Neural cell (in vitro differentiated cells): ENCODE measurements around the gene CHRNA4. TPM values are rescaled to one million over a fixed set of nuclear protein-coding genes. Genes with fewer than 3 reads are reported as not detected.

ENCODE experiments used
- H2AFZ ChIP-seq: fragments of 200-600, 300-800 bp; sonication (generic), shearing (Covaris generic); 2 replicates; pipeline ENCODE4 v1.6.0; 2014; ENCODE audit warnings: low read depth, mild to moderate bottlenecking, antibody characterized with exemption, low read length, moderate library complexity
- H3F3A ChIP-seq: fragments of 200-600 bp; shearing (Covaris generic); 2 replicates; pipeline ENCODE4 v1.6.1; 2016; ENCODE audit warnings: mild to moderate bottlenecking, moderate library complexity, mixed read lengths, antibody characterized with exemption, low read length; ENCODE audit not compliant: insufficient read depth, poor library complexity, severe bottlenecking
- H3K27ac ChIP-seq: fragments of 200-600, 300-800 bp; sonication (generic), shearing (Covaris generic); 2 replicates; pipeline ENCODE4 v1.5.1; 2014; ENCODE audit warnings: mild to moderate bottlenecking, low read length, moderate library complexity
- H3K27me3 ChIP-seq: fragments of 300-800, 200-600 bp; sonication (generic), shearing (Covaris generic); 2 replicates; pipeline ENCODE4 v1.6.0; 2014; ENCODE audit warnings: mild to moderate bottlenecking, low read depth, low read length, moderate library complexity; ENCODE audit not compliant: insufficient read depth
- H3K36me3 ChIP-seq: fragments of 300-800, 200-600 bp; sonication (generic), shearing (Covaris generic); 2 replicates; pipeline ENCODE4 v1.5.1; 2014; ENCODE audit warnings: mild to moderate bottlenecking, antibody characterized with exemption, low read length, moderate library complexity; ENCODE audit not compliant: insufficient read depth
- H3K4me2 ChIP-seq: fragments of 300-800, 200-600 bp; sonication (generic), shearing (Covaris generic); 2 replicates; pipeline ENCODE4 v1.6.0; 2014; ENCODE audit warnings: mild to moderate bottlenecking, low read length
- H3K4me3 ChIP-seq: fragments of 300-800, 200-600 bp; sonication (generic), shearing (Covaris generic); 2 replicates; pipeline ENCODE4 v1.5.1; 2014; ENCODE audit warnings: mild to moderate bottlenecking, low read length, moderate library complexity
- H3K79me2 ChIP-seq: fragments of 200-600 bp; shearing (Covaris generic); replicated peaks from 2 replicates; pipeline ENCODE4 v1.6.0; 2014; ENCODE audit warnings: mild to moderate bottlenecking, low read length, moderate library complexity; ENCODE audit not compliant: insufficient read depth
- H3K9ac ChIP-seq: fragments of 300-800, 200-600 bp; sonication (generic), shearing (Covaris generic); 2 replicates; pipeline ENCODE4 v1.6.1; 2016; ENCODE audit warnings: mild to moderate bottlenecking, low read length, mixed read lengths
- H3K9me2 ChIP-seq: fragments of 200-600 bp; shearing (Covaris generic); 2 replicates; pipeline ENCODE4 v1.6.1; 2016; ENCODE audit warnings: mild to moderate bottlenecking, low read length, mixed read lengths; ENCODE audit not compliant: insufficient read depth
- H3K9me3 ChIP-seq: fragments of 200-600, 300-800 bp; sonication (generic), shearing (Covaris generic); 2 replicates; pipeline ENCODE4 v1.6.1; 2016; ENCODE audit warnings: mild to moderate bottlenecking, mixed run types, low read length, moderate library complexity, mixed read lengths
- H4K20me1 ChIP-seq: fragments of 200-600 bp; shearing (Covaris generic); 2 replicates; pipeline ENCODE4 v1.6.1; 2016; ENCODE audit warnings: mild to moderate bottlenecking, mixed run types; ENCODE audit not compliant: insufficient read depth
- CTCF ChIP-seq: fragments of 450-650 bp; IDR thresholded peaks from 2 replicates; pipeline ENCODE4 v1.5.1; 2014; ENCODE audit warnings: antibody characterized with exemption, mild to moderate bottlenecking, moderate library complexity; ENCODE audit not compliant: poor library complexity, severe bottlenecking
- EP300 ChIP-seq: fragments of 450-650 bp; conservative IDR thresholded peaks from 2 replicates; pipeline ENCODE4 v1.6.1; 2014; ENCODE audit warnings: antibody characterized with exemption, mild to moderate bottlenecking, moderate library complexity; ENCODE audit not compliant: poor library complexity, severe bottlenecking
- EZH2 ChIP-seq: fragments of 200-600, 300-800 bp; shearing (Covaris generic), sonication (generic); IDR thresholded peaks from 2 replicates; pipeline ENCODE4 v1.6.1; 2014; ENCODE audit warnings: antibody characterized with exemption, low read length, borderline replicate concordance, mild to moderate bottlenecking; ENCODE audit not compliant: insufficient read depth, poor library complexity, severe bottlenecking
- MXI1 ChIP-seq: fragments of 450-650 bp; conservative IDR thresholded peaks from 2 replicates; pipeline ENCODE4 v1.6.1; 2014; ENCODE audit warnings: antibody characterized with exemption, mild to moderate bottlenecking; ENCODE audit not compliant: poor library complexity, severe bottlenecking
- POLR2AphosphoS5 ChIP-seq: IDR thresholded peaks from 2 replicates; pipeline ENCODE4 v1.6.1; 2012
- RAD21 ChIP-seq: fragments of 450-650 bp; conservative IDR thresholded peaks from 2 replicates; pipeline ENCODE4 v1.6.1; 2014; ENCODE audit warnings: antibody characterized with exemption, mild to moderate bottlenecking, moderate library complexity
- REST ChIP-seq: IDR thresholded peaks from 2 replicates; pipeline ENCODE4 v1.6.1; 2012; ENCODE audit warnings: borderline replicate concordance
- SMC3 ChIP-seq: fragments of 450-650 bp; conservative IDR thresholded peaks from 2 replicates; pipeline ENCODE4 v1.6.1; 2014; ENCODE audit warnings: antibody characterized with exemption, mild to moderate bottlenecking, moderate library complexity; ENCODE audit not compliant: poor library complexity
- TAF1 ChIP-seq: IDR thresholded peaks from 2 replicates; pipeline ENCODE4 v1.6.1; 2012; ENCODE audit warnings: low read depth
- polyA plus RNA-seq: library from polyadenylated mRNA; depleted of rRNA; stranded (reverse); fragments of >200 nt; gene quantifications from 2 replicates; pipeline ENCODE4 v1.2.3, GENCODE V29; 2014

CHRNA4 gene
- polyA plus RNA-seq, 1 donor from 2014 or later: 6.8 TPM

DNA sequence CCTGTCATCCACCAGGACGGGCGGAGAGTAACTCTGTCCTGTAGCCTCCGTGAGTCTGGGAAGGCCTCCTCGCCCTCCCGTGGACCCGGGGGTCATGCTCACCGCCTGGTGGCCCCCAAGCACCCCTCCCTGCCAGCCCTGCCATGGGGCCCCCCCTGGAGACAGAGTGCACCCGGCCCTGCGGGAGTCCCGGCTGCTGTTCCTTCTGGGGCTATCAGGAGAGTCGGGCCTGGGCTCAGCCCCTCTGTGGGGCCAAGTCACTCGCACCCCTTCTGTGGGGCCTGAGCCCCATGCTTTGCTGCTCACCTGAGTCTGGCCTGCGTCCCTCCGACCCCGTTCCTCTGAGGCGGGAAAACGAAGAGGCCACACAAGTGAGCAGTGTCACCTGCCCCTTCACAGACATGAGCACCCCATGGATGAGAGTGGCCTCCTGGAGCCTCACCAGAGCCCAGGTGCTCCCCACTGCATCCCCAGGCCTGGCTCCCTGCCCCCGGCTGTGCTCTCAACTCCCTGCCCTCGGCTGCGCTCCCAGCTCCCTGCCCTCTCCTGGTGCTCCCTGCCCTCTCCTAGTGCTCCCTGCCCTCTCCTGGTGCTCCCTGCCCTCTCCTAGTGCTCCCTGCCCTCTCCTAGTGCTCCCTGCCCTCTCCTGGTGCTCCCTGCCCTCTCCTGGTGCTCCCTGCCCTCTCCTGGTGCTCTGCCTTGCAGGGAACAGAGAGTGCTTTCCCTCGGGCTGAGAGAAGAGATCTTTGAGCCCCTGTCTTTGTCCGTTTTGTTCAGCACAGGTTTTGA, 4.6 kb upstream of the CHRNA4 start:
- Histone ChIP-seq H3K79me2 (no peaks in the 10 kb centered on the region), H3K36me3 (no peaks in the 10 kb centered on the region), H3F3A (no peaks in the 10 kb centered on the region), H2AFZ (no peak overlapping the region), H3K9me3 (no peaks in the 10 kb centered on the region), H3K4me3 (no peak overlapping the region), H4K20me1 (no peaks in the 10 kb centered on the region), H3K27me3 (no peaks in the 10 kb centered on the region), H3K27ac (no peak overlapping the region), H3K9ac (no peak overlapping the region), H3K4me2 (no peak overlapping the region), H3K9me2 (no peaks in the 10 kb centered on the region)
- TF ChIP-seq EP300 (no peak), MXI1 (no peak), CTCF (no peak), TAF1 (no peak), RAD21 (no peak), EZH2 (no peak), POLR2AphosphoS5 (no peak), SMC3 (no peak), REST (no peak)

GRCh38 chr20:63364801-63365585, 3.8 kb upstream of the CHRNA4 start:
- Histone ChIP-seq H3K27me3 (no peaks in the 10 kb centered on the region), H3F3A (no peaks in the 10 kb centered on the region), H3K9me3 (no peaks in the 10 kb centered on the region)

More at GRCh38 chr20:63364801-63365585, 3.8 kb upstream of the CHRNA4 start:
- H2AFZ ChIP-seq: no peak overlapping the region
- no peak overlapping the region for H3K27ac ChIP-seq
- H3K9me2 ChIP-seq: no peaks in the 10 kb centered on the region
- TF ChIP-seq MXI1 (no peak), CTCF (no peak), TAF1 (no peak), EP300 (no peak), REST (no peak), RAD21 (no peak)
- no peak overlapping the region for H3K4me3 ChIP-seq
- no peak overlapping the region for H3K9ac ChIP-seq
- H3K36me3 ChIP-seq: no peaks in the 10 kb centered on the region
- H4K20me1 ChIP-seq: no peaks in the 10 kb centered on the region
- H3K4me2 ChIP-seq: no peak overlapping the region
- H3K79me2 ChIP-seq: no peaks in the 10 kb centered on the region
